GM19035 (cell line): ENCODE measurements around the gene SH2D1B.
"Not testable (repeated sequence)": the region's sequence is repeated elsewhere in the genome, so short reads cannot be mapped to it uniquely, and the experiment has no call there.

ENCODE experiments used
- ATAC-seq: cut with Tn5 transposase; IDR thresholded peaks from one replicate; pipeline ENCODE4 v1.9.1; 2021; ENCODE audit not compliant: unreplicated experiment

The SH2D1B gene

GRCh38 chr1:162365284-162366020 lies 46.5 kb downstream of the SH2D1B start:
- no peak for ATAC-seq

DNA sequence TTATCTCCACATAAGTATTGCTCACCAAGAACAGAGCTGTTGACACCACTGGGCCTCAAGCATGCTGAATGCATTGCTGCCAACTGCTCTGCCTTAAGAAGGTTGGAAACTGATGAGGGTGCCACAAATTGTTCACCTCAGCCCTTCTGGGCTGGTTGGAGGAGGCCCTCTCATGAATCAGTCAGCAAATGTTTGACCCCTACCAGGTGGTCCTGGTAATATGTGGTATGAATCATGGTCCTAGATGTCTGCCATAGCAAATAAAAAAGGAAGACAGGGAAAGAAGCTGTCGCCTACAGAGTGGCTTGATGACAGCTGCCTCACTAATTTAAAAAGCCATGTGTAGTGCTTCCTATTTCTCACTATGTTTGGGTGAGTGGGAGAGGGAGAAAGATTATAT lies 47.4 kb downstream of the SH2D1B start:
- ATAC-seq, result no peak

DNA sequence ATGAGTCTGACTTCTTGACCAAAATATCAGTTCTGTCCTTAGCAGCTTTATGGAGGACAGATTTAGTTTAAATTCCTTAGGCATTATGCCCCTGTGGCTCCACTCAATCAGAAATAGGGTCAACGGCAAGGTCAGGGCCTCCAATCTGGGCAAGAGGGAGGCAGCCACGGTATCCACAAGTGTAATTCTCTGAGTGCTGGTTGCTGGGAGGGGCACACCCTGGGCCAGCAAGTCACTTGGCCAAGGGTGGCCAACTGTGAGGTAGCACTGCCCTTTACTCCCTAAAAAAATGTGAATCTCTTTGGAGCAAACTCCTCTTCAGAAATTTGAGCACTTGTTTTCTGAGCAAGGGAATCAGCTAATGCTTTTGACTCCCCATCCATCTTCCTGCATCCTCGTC lies 48.1 kb downstream of the SH2D1B start:
- no peak for ATAC-seq

- no peak for ATAC-seq
Observed at GRCh38 chr1:162361349-162361748, 50.6 kb downstream of the SH2D1B start.

DNA sequence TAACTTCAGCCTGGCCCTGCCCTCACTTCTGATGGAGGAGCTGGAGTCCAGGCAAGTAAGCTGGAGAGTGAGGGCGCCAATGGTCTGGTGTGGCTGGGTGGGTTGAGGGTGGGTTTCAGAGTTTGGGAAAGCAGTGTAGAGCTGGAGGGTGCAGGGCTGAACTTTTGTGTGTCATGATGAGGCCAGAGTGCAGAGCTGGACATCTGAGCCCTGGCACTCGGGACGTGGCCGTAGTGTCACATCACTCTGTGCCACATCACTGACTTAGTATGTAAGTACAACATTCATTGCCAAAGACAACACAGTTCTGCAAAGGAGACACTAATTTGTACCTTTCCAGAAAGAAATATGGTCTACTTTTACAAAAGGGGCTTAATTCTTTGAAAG lies 51.1 kb downstream of the SH2D1B start:
- no peak for ATAC-seq

GRCh38 chr1:162360237-162360873 lies 51.6 kb downstream of the SH2D1B start:
- ATAC-seq, result no peak

DNA sequence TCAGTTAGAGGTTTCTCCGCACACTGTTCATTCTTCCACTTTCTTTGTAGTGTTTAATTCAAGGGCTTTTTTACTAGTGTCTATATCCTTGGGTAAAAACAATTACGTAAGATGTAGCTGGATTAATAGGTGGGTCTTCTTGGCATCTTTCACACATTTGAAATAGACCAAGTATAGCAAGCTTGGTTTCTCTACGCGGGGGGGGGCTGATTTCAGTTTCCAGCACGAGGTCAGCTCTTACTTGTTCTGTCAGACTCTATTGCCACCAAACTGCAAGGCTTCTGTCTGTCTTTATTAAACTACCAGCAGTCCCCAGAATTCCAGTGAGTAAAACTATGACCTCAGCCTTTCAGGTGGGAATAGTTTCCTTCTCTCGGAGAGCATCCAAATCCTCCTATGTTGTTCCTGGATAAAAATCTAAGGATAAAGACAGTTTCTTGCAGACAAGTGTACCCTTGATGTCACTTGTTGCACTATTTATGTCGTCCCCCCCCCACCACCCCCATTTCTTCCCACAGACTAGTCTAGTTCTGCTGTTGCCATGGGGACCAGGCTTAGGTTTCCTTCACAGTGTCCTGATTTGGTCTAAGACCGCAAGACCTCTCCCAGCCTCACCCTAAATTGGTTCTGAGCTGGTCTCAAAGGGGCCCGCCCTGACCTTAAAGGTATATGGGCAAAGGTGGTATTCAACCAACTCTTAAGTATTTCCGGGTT lies 52.3 kb downstream of the SH2D1B start:
- no peak for ATAC-seq

GRCh38 chr1:162358928-162359327 lies 53.0 kb downstream of the SH2D1B start:
- ATAC-seq, result no peak

- ATAC-seq, result no peak
Observed at GRCh38 chr1:162357681-162358266, 54.2 kb downstream of the SH2D1B start.

DNA sequence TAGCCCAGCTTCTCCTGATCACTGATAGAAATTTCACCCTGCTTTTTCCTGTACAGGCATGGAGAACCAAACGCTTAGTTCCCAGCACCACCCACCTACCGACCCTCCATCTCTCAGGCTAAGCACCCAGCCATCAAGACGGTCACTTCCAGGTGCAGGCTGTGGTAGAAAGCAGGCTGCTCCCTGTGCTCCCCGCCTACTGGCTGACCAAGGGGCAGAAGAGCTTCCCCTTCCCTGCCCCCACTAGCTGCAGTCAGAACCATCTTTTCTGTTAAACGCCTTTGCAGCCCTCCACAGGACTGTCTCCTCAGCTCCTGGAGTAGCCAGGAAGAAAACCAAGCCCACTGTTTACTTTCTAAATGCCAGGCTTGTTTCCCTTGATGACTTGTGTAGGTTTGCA lies 58.2 kb downstream of the SH2D1B start:
- ATAC-seq, result no peak

DNA sequence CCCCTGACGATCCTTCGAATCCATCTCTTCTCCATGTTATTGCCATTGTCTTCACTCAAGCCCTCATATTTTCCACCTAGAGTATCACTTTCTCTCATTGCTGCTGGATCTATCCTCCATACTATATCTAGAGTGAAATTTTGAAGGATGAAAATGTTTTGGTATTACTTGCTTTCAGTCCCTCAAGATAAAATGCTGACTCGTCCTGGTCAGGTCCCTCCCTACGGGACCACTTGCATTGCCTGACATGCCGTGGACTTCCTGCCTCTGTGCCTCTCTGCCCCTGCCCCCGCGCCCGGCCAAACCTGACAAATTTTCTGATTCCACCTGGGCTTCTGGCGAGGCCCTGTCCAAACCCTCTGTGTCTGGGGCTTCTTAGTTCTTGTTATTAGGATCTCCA lies 58.9 kb downstream of the SH2D1B start:
- no peak for ATAC-seq

DNA sequence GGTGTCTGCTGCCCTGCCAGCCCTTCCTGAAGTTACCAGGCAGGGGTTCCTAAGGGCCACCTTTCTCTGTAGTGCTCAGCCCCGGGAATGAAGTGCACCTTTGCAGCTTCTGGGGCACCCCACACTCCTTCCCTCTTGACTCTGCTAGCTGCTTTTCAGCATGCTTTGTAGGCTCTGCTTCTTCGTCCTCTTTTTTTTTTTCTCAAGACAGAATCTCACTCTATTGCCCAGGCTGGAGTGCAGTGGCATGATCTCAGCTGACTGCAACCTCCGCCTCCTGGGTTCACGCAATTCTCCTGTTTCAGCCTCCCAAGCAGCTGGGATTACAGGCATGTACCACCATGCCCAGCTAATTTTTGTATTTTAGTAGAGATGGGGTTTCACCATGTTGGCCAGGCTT lies 60.1 kb downstream of the SH2D1B start:
- not testable (repeated sequence) for ATAC-seq

GRCh38 chr1:162351246-162351842 lies 60.6 kb downstream of the SH2D1B start:
- no peak for ATAC-seq

DNA sequence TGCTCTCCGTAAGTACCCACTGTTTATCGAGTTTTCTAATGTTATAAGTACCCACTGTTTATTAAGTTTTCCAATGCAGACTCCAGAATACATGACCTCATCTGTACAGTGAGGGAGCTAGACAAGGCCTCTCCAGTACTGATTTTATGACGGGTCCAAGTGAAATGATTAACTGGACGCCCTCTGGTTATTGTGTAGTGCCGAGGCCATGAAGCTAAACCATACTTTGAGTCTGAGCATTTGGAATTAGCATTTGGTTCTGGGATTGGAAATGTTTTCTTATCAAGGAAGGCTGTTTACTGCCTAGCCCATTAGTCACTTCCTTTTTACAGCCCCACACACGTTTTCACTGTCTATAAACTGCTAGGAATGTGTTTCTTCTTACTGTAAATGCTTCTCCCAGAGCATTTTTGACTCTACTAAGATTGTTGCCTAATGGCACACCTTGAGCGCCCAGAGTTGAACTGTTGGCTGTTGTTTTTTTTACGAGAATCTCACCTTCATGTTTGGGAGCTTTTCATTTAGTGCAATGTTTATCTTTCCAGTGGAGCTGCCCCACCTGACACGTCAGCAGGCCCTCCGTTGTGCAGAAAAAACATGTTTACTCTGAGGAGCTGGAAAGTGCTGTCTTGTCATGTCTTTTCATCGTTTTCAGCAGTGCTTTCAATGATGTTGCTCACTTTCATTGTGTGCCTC lies 62.2 kb downstream of the SH2D1B start:
- ATAC-seq, result no peak

GRCh38 chr1:162347281-162347680 lies 64.7 kb downstream of the SH2D1B start:
- no peak for ATAC-seq
